Right ventricle myocardium inferior (tissue), 1 donor: ENCODE data around the gene IGF2. TPM values are rescaled to one million over a fixed set of nuclear protein-coding genes. Genes with fewer than 3 reads are reported as not detected.

Experiments
- ATAC-seq: fragments of 200-7000 bp; cut with Tn5 transposase; one replicate; pipeline ENCODE4 v1.9.1; 2020; ENCODE audit warnings: mild to moderate bottlenecking, moderate library complexity
- DNase-seq: peaks from one replicate; pipeline ENCODE4 v3.0.0; 2021; ENCODE audit errors: missing footprints
- intact Hi-C: fragments of 100-400 bp; cut with DNase I; formaldehyde crosslinking; loops from one replicate; pipeline ENCODE4 v1.11.0; 2022
- total RNA-seq: library from RNA; stranded (reverse); fragmentation: NEBNext Ultra II Directional; extraction: Animal tissue kit (Norgen Biotek cat#: 25700); gene quantifications from one replicate; pipeline ENCODE4 v1.2.1, GENCODE V29; 2021
- donor health status: DM: no; HTN: yes; CAD: no; lungs with severe emphysema.

IGF2 gene
- total RNA-seq, 1 donor from 2014 or later = 80.9 TPM

GRCh38 chr11:2100361-2101170 is 38.6 kb downstream of the IGF2 start:
- intact Hi-C loops = no loop called here
- DNase-seq (peak; percentile 73), ATAC-seq (no peak)

- DNase-seq (peak; percentile 64), ATAC-seq (no peak)
- intact Hi-C loops = no loop called here
Observed at GRCh38 chr11:2099516-2100349, 39.5 kb downstream of the IGF2 start.

- DNase-seq (no peak), ATAC-seq (no peak)
- intact Hi-C loops = no loop called here
Observed at GRCh38 chr11:2098691-2099515, 40.3 kb downstream of the IGF2 start.

GRCh38 chr11:2097998-2098690 is 41.0 kb downstream of the IGF2 start:
- intact Hi-C loops = no loop called here
- DNase-seq = no peak
- ATAC-seq = no peak

GRCh38 chr11:2097356-2097997 is 41.7 kb downstream of the IGF2 start:
- intact Hi-C loops = no loop called here
- DNase-seq (peak; percentile 84), ATAC-seq (peak; percentile 57)

- ATAC-seq (peak; percentile 35), DNase-seq (peak; percentile 71)
- intact Hi-C loops = loop anchor here (1.0 kb wide), 1 partner anchor 39 kb away; no protein-coding TSS in a partner anchor
Observed at GRCh38 chr11:2096919-2097301, 42.3 kb downstream of the IGF2 start.

GRCh38 chr11:2096011-2096918 is 42.9 kb downstream of the IGF2 start:
- ATAC-seq (no peak), DNase-seq (peak; percentile 53)
- intact Hi-C loops = loop anchor here (1.0 kb wide), 1 partner anchor 40 kb away; no protein-coding TSS in a partner anchor

GRCh38 chr11:2095542-2095941 is 43.6 kb downstream of the IGF2 start:
- intact Hi-C loops = no loop called here
- DNase-seq = no peak
- no peak for ATAC-seq

- intact Hi-C loops = no loop called here
- no peak for ATAC-seq
- DNase-seq = no peak
Observed at GRCh38 chr11:2095198-2095520, 44.0 kb downstream of the IGF2 start.

- intact Hi-C loops = no loop called here
- ATAC-seq (no peak), DNase-seq (no peak)
Observed at GRCh38 chr11:2094354-2095197, 44.6 kb downstream of the IGF2 start.

GRCh38 chr11:2093575-2094353 is 45.4 kb downstream of the IGF2 start:
- peak; percentile 81 for DNase-seq
- intact Hi-C loops = no loop called here
- ATAC-seq = peak; percentile 71

- intact Hi-C loops = no loop called here
- DNase-seq = peak; percentile 87
- peak; percentile 61 for ATAC-seq
Observed at GRCh38 chr11:2092956-2093412, 46.2 kb downstream of the IGF2 start.

GRCh38 chr11:2092464-2092910 is 46.7 kb downstream of the IGF2 start:
- ATAC-seq (no peak), DNase-seq (peak; percentile 53)
- intact Hi-C loops = no loop called here

- intact Hi-C loops = no loop called here
- DNase-seq (peak; percentile 68), ATAC-seq (no peak)
Observed at GRCh38 chr11:2091786-2092463, 47.3 kb downstream of the IGF2 start.
